GM19452 (cell line): ENCODE data around the gene HGS.
"Not testable (repeated sequence)": the region's sequence is repeated elsewhere in the genome, so short reads cannot be mapped to it uniquely, and the experiment has no call there.

ENCODE experiments used
- ATAC-seq: cut with Tn5 transposase; IDR thresholded peaks from one replicate; pipeline ENCODE4 v1.9.1; 2021; ENCODE audit not compliant: unreplicated experiment

Gene HGS

DNA sequence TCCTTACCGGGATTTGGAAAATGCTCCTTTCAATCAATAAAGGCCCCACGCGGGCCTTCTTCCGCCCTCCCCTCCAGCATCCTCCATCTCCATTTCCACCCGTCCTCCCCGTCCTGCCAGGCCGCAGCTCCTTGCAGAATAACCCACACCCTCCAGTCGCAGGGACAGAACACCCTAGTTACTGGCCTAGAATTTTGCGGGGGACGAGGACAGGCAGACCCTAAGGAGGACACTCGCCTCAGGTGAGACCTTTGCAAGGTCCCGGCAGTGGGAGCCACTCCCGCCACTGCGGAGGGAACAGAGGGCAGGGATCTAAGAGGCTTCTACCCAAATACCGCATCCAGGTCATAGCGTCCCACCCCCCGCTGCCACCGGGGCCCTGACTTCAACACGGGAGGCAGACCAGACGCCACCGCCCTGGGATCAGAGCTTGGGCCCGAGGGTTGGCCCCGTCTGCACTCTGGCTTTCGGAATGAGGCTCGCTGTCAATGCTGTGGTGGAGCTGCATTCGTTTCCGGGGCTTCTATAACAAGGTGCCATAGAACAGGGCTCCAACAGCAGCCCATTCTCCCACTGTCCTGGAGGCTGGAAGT lies 55.1 kb downstream of the HGS start:
- no peak for ATAC-seq

- ATAC-seq = not testable (repeated sequence)
Observed at GRCh38 chr17:81739593-81739992, 55.8 kb downstream of the HGS start.

- no peak for ATAC-seq
Observed at GRCh38 chr17:81740395-81740961, 56.7 kb downstream of the HGS start.

DNA sequence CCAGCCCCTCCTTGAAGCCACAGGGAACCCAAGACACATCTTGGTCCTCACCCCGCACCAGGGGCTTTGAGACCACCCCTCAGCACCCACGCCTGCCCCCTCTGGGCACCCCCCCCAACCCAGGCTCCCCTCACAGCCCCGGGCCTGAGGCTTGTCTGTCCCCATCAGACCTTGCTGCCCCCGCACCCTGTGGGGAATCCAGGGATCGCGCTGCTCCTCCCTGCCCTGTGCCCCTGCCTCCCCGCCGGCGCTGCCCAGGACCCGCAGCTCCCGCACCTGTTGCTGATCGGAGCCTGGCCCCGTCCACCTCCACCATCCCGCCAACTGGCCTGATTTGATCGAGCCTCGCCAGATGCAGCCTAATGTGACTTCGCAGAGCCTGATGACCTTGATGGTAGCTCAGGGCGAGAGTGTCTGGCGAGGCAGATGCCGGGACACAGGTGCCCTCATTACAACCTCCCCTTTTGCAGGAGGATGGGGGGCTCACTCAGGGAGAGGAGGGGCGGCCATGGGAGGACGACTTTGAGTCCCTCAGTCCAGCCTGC lies 57.3 kb downstream of the HGS start:
- no peak for ATAC-seq

DNA sequence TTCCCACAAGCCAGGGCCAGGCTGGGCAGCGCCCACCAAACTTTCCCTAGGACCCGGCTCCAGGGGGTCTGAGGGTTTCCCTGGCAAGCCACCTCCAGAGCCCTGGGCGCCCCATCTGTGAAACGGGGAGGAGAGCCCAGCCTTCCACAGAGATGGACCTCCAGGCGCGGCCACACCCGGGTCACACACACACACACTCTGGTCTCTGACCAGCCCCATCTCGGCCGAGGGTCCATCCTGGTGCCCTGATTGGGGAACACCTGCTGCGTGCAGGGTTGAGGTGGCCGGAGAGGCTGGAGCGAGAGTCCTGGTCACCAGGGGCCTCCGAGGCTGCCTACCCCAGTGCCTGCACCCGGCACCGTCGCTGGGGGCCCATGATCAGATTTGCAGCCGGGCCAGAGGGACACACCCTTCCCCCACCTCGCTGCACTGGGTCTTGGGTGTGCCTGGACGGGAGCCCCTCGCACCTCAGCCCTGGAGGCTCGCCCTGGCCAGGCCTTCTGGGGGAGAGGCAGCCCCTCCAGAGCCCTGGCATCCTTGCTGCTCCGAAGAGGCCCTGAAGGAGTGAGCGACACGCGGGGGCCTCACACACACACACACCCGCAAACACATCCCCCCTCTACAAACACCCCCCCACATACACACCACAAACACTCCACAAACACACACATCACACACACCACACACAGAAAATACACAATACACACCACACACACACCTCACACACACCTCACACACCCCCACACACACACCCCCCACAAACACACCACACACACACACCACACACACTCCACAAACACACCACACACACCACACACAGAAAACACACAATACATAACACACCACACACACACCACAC lies 58.0 kb downstream of the HGS start:
- ATAC-seq = no peak
